HCT116 (cell line): ENCODE data around the gene REEP6. TPM values are rescaled to one million over a fixed set of nuclear protein-coding genes. Genes with fewer than 3 reads are reported as not detected.

Source experiments
- ATAC-seq: fragments of 200-7000 bp; cut with Tn5 transposase; 2 replicates; pipeline ENCODE4 v1.9.1; 2020; ENCODE audit warnings: mild to moderate bottlenecking, moderate library complexity
- BruUV-seq: library from RNA; stranded (reverse); fragments of 400-500 nt; replicated peaks from 2 replicates; lab custom pipeline; 2021; lab: Mats Ljungman, UMichigan
- CTCF ChIA-PET: fragments of 300-600 bp; sonication (Branson Sonifier 250); formaldehyde crosslinking; loops from one replicate; lab custom pipeline; 2021; ENCODE audit warnings: antibody characterized with exemption; lab: Charles Lee
- POLR2A ChIA-PET: fragments of 300-600, 350-600 bp; sonication (Branson Sonifier 250); formaldehyde crosslinking; loops from one replicate; lab custom pipeline; 2021; ENCODE audit warnings: antibody characterized with exemption; lab: Charles Lee
- RAD21 ChIA-PET, 2 experiments: fragments of 300-600 bp; sonication (Branson Sonifier 250); formaldehyde crosslinking; loops; one replicate each; lab custom pipeline; 2023; ENCODE audit warnings: low total read pairs in 2 of 2; ENCODE audit not compliant: uncharacterized antibody in 2 of 2, unreplicated experiment in 2 of 2, low non-redundant PET in 1 of 2; lab: Charles Lee
- DNase-seq: peaks from one replicate; pipeline ENCODE4 v3.0.0-alpha.2; 2010; ENCODE audit warnings: low read depth, low spot score
- H2AFZ ChIP-seq: fragments of 200-600 bp; shearing (Covaris generic), sonication (generic); 2 replicates; pipeline ENCODE4 v1.6.1; 2017; ENCODE audit warnings: low read depth, mixed run types, mixed read lengths, antibody characterized with exemption, low read length; ENCODE audit not compliant: poor library complexity, severe bottlenecking
- H3K27ac ChIP-seq: 2 replicates; pipeline ENCODE4 v1.5.1; 2012; ENCODE audit warnings: low read depth, low read length
- H3K27me3 ChIP-seq: fragments of 200-600 bp; sonication (generic); 2 replicates; pipeline ENCODE4 v1.6.1; 2016; ENCODE audit warnings: mixed run types, low read length, mixed read lengths; ENCODE audit not compliant: insufficient read depth
- H3K36me3 ChIP-seq, 2 experiments: fragments of 200-500 bp in 1 of 2; fragments of 200-600 bp in 1 of 2; sonication (Bioruptor generic) in 1 of 2; sonication (generic) in 1 of 2; 2 replicates each; pipeline versions ENCODE4 v1.5.1 to v1.6.1; 2014 to 2016; ENCODE audit warnings: low read length in 2 of 2, inconsistent platforms in 1 of 2, mixed read lengths in 1 of 2, mixed run types in 1 of 2; ENCODE audit not compliant: insufficient read depth in 2 of 2, control insufficient read depth in 1 of 2
- H3K4me1 ChIP-seq, 2 experiments: fragments of 200-600 bp in 1 of 2; sonication (generic) in 1 of 2; 2 replicates each; pipeline versions ENCODE4 v1.5.1 to v1.6.1; 2012 to 2017; ENCODE audit warnings: low read length in 2 of 2, inconsistent platforms in 1 of 2, mild to moderate bottlenecking in 1 of 2, mixed read lengths in 1 of 2, mixed run types in 1 of 2, moderate library complexity in 1 of 2; ENCODE audit not compliant: insufficient read depth in 2 of 2, control insufficient read depth in 1 of 2
- H3K4me2 ChIP-seq: fragments of 200-600 bp; sonication (generic); 2 replicates; pipeline ENCODE4 v1.6.1; 2017; ENCODE audit warnings: mixed run types, low read length, mixed read lengths
- H3K4me3 ChIP-seq, 2 experiments: fragments of 200-600 bp in 1 of 2; sonication (generic) in 1 of 2; replicated peaks in 1 of 2; 2 replicates each; pipeline ENCODE4 v1.5.1; 2011 to 2016; ENCODE audit warnings: low read length in 2 of 2, control low read depth in 1 of 2, low read depth in 1 of 2, mild to moderate bottlenecking in 1 of 2, mixed read lengths in 1 of 2, mixed run types in 1 of 2
- H3K79me2 ChIP-seq: fragments of 200-600 bp; sonication (generic); 2 replicates; pipeline ENCODE4 v1.6.1; 2017; ENCODE audit warnings: mild to moderate bottlenecking, mixed run types, low read length, moderate library complexity, mixed read lengths; ENCODE audit not compliant: insufficient read depth
- H3K9ac ChIP-seq: fragments of 200-600 bp; sonication (generic); 2 replicates; pipeline ENCODE4 v1.6.1; 2016; ENCODE audit warnings: low read length, mixed read lengths
- H3K9me2 ChIP-seq: fragments of 200-600 bp; sonication (generic), shearing (Covaris generic); 2 replicates; pipeline ENCODE4 v1.6.1; 2017; ENCODE audit warnings: mixed run types, mild to moderate bottlenecking, moderate library complexity; ENCODE audit not compliant: insufficient read depth
- H3K9me3 ChIP-seq, 2 experiments: fragments of 200-500 bp in 1 of 2; fragments of 200-600 bp in 1 of 2; sonication (Bioruptor generic) in 1 of 2; sonication (generic) in 1 of 2; 2 replicates each; pipeline ENCODE4 v1.6.1; 2014 to 2017; ENCODE audit warnings: low read length in 2 of 2, mixed read lengths in 2 of 2, inconsistent platforms in 1 of 2, low read depth in 1 of 2, mild to moderate bottlenecking in 1 of 2, mixed run types in 1 of 2, moderate library complexity in 1 of 2; ENCODE audit not compliant: control insufficient read depth in 1 of 2, insufficient read depth in 1 of 2
- H4K20me1 ChIP-seq: fragments of 200-600 bp; sonication (generic), shearing (Covaris generic); 2 replicates; pipeline ENCODE4 v1.6.1; 2017; ENCODE audit warnings: mixed run types, mild to moderate bottlenecking, moderate library complexity; ENCODE audit not compliant: insufficient read depth
- EGR1 ChIP-seq: IDR thresholded peaks from 2 replicates; pipeline ENCODE4 v1.6.1; 2012; ENCODE audit warnings: low read depth
- EZH2 ChIP-seq: fragments of 200-600 bp; sonication (generic); IDR thresholded peaks from 2 replicates; pipeline ENCODE4 v1.6.1; 2017; ENCODE audit warnings: antibody characterized with exemption, mixed run types
- FOSL1 ChIP-seq: IDR thresholded peaks from 2 replicates; pipeline ENCODE4 v1.6.1; 2012; ENCODE audit warnings: low read depth
- JUND ChIP-seq: IDR thresholded peaks from 2 replicates; pipeline ENCODE4 v1.6.1; 2012
- ZBTB33 ChIP-seq: IDR thresholded peaks from 2 replicates; pipeline ENCODE4 v1.6.1; 2011; ENCODE audit warnings: mild to moderate bottlenecking, low read length, moderate library complexity; ENCODE audit not compliant: insufficient replicate concordance; ENCODE audit errors: extremely low read depth
- intact Hi-C: fragments of 100-400 bp; cut with micrococcal nuclease; formaldehyde crosslinking; loops from 2 replicates; pipeline ENCODE4 v1.10.0; 2022
- total RNA-seq: library from RNA; stranded (reverse); gene quantifications from one replicate; pipeline ENCODE4 v1.2.1, GENCODE V29; 2021; ENCODE audit not compliant: unreplicated experiment
- TF ChIP-seq, protein P1 (sequence below), 3 experiments: fragments of 200-600 bp in 1 of 3; sonication (generic) in 1 of 3; IDR thresholded peaks in 2 of 3; conservative IDR thresholded peaks in 1 of 3; 2 replicates each; pipeline ENCODE4 v1.5.1; 2012 to 2017; ENCODE audit warnings: low read depth in 2 of 3, low read length in 2 of 3, antibody characterized with exemption in 1 of 3, borderline replicate concordance in 1 of 3, control low read depth in 1 of 3, mild to moderate bottlenecking in 1 of 3, mixed read lengths in 1 of 3, mixed run types in 1 of 3, moderate library complexity in 1 of 3; ENCODE audit not compliant: insufficient read depth in 1 of 3
- TF ChIP-seq, protein P2 (sequence below): IDR thresholded peaks from 2 replicates; pipeline ENCODE4 v1.6.1; 2012

Gene REEP6
- total RNA-seq, 1 experiment from 2014 or later: 53.9 TPM

GRCh38 chr19:1513499-1514294 lies 22.7 kb downstream of the REEP6 start:
- intact Hi-C loops: no loop called here
- Histone ChIP-seq H4K20me1 (no peaks in the 10 kb centered on the region), H3K9me3 (no peaks in the 10 kb centered on the region), H3K9ac (peak overlapping the region; percentile 81), H3K27ac (peak overlapping the region; percentile 80), H3K79me2 (peaks cover 10% of the 10 kb centered on the region; the same call in 1 of the 2 replicates), H3K9me2 (no peaks in the 10 kb centered on the region), H2AFZ (no peak overlapping the region), H3K4me1 (peaks cover 21 to 52% of the 10 kb centered on the region in 2 experiments), H3K36me3 (no peaks in the 10 kb centered on the region), H3K4me3 (peak overlapping the region; percentile 94 to 98), H3K27me3 (no peaks in the 10 kb centered on the region), H3K4me2 (peak overlapping the region; percentile 97)
- no TSS peak for BruUV-seq
- DNase-seq (peak; percentile 53), ATAC-seq (peak; percentile 75)
- CTCF ChIA-PET: no interaction called here
- POLR2A ChIA-PET: no interaction called here
- TF ChIP-seq, protein P1, sequence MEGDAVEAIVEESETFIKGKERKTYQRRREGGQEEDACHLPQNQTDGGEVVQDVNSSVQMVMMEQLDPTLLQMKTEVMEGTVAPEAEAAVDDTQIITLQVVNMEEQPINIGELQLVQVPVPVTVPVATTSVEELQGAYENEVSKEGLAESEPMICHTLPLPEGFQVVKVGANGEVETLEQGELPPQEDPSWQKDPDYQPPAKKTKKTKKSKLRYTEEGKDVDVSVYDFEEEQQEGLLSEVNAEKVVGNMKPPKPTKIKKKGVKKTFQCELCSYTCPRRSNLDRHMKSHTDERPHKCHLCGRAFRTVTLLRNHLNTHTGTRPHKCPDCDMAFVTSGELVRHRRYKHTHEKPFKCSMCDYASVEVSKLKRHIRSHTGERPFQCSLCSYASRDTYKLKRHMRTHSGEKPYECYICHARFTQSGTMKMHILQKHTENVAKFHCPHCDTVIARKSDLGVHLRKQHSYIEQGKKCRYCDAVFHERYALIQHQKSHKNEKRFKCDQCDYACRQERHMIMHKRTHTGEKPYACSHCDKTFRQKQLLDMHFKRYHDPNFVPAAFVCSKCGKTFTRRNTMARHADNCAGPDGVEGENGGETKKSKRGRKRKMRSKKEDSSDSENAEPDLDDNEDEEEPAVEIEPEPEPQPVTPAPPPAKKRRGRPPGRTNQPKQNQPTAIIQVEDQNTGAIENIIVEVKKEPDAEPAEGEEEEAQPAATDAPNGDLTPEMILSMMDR (IDR thresholded peaks at IDR 0.05 in 2 of 3, conservative IDR thresholded peaks at IDR 0.05 in 1 of 3; ENCODE audit: borderline replicate concordance in 1 of 3, insufficient read depth in 1 of 3, low read depth in 2 of 3, low read length in 2 of 3): peak; percentile 71 to 87 (median 84); a peak in 5 of 6 replicates
- TF ChIP-seq FOSL1 (no peak), JUND (no peak), EGR1 (peak; percentile 93)
- RAD21 ChIA-PET: no interaction called here

GRCh38 chr19:1514295-1514661 lies 23.3 kb downstream of the REEP6 start:
- ATAC-seq (no peak), DNase-seq (no peak)
- peak overlapping the region; percentile 97 for H3K4me2 ChIP-seq
- ChIA-PET RAD21 (no interaction called here), CTCF (no interaction called here), POLR2A (no interaction called here)
- H4K20me1 ChIP-seq: no peaks in the 10 kb centered on the region
- no peak overlapping the region; a peak in 1 of 4 replicates for H3K4me3 ChIP-seq
- H3K9ac ChIP-seq: no peak overlapping the region
- H3K4me1 ChIP-seq: peaks cover 18 to 46% of the 10 kb centered on the region in 2 experiments
- no peaks in the 10 kb centered on the region for H3K36me3 ChIP-seq
- no peaks in the 10 kb centered on the region for H3K9me3 ChIP-seq
- H3K9me2 ChIP-seq: no peaks in the 10 kb centered on the region
- no peak for TF ChIP-seq EZH2
- TF ChIP-seq ZBTB33: no peak
- TF ChIP-seq, protein P2, sequence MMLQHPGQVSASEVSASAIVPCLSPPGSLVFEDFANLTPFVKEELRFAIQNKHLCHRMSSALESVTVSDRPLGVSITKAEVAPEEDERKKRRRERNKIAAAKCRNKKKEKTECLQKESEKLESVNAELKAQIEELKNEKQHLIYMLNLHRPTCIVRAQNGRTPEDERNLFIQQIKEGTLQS: no peak
- H3K79me2 ChIP-seq: peaks cover 10% of the 10 kb centered on the region; the same call in 1 of the 2 replicates
- H3K27me3 ChIP-seq: no peaks in the 10 kb centered on the region
- BruUV-seq: no TSS peak
- no peak overlapping the region for H2AFZ ChIP-seq
- no peak overlapping the region for H3K27ac ChIP-seq
- intact Hi-C loops: no loop called here
